Measurements from ENCODE around the gene AJUBA.

- TF ChIP-seq, protein P1, sequence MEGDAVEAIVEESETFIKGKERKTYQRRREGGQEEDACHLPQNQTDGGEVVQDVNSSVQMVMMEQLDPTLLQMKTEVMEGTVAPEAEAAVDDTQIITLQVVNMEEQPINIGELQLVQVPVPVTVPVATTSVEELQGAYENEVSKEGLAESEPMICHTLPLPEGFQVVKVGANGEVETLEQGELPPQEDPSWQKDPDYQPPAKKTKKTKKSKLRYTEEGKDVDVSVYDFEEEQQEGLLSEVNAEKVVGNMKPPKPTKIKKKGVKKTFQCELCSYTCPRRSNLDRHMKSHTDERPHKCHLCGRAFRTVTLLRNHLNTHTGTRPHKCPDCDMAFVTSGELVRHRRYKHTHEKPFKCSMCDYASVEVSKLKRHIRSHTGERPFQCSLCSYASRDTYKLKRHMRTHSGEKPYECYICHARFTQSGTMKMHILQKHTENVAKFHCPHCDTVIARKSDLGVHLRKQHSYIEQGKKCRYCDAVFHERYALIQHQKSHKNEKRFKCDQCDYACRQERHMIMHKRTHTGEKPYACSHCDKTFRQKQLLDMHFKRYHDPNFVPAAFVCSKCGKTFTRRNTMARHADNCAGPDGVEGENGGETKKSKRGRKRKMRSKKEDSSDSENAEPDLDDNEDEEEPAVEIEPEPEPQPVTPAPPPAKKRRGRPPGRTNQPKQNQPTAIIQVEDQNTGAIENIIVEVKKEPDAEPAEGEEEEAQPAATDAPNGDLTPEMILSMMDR (IDR thresholded peaks at IDR 0.05), result no peak
- TF ChIP-seq JUN (CRISPR knock-in tag; IDR thresholded peaks at IDR 0.05), result no peak
- no peak for TF ChIP-seq SMAD3 (CRISPR knock-in tag; IDR thresholded peaks at IDR 0.05; ENCODE audit: borderline replicate concordance)
- TF ChIP-seq JAZF1 (CRISPR knock-in tag; IDR thresholded peaks at IDR 0.05), result no peak
- no peak for TF ChIP-seq TEAD4 (CRISPR knock-in tag; IDR thresholded peaks at IDR 0.05)
- TF ChIP-seq ZNF138 (CRISPR knock-in tag; conservative IDR thresholded peaks at IDR 0.05), result no peak
These were observed 23.3 kb upstream of the AJUBA start for GRCh38 chr14:23005451-23006187.

All from WTC11 (cell line).